T1000 (cell line): ENCODE measurements around the gene CFAP221.

Experiments
- DNase-seq: peaks from one replicate; lab custom pipeline; 2025; ENCODE audit warnings: mixed read lengths; lab: John Stamatoyannopoulos, UW

CFAP221 gene

DNA sequence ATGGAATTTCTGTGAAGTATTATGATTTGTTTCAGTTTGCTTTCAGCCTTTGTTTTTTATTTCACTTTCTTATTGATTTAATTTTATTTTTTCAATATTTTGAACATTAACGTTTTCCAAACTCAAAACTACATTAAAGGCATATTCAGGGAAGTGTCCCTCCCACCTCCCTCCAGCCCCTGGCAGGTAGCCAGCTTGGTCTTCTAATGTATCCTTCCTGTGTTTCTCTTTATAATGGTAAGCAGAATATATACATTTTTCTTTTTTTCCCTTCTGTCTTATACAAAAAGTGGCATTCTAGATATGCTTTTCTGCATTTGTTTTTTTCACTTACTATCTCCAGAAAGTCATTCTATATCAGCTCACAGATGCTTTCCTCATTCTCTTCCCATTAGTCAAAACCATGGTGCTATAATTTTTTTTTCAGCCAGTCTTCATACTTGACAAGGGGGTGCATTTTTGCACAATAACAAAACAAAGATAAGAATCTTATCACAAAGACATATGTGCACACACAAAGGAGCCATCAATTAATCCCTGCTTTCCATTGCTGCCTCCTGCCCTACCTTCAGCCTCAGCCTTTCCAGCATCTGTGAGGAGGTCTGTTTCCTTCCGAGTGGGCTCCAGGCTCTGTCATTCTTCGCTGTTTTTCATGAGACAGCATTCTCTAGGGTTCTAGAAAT, 101.1 kb downstream of the CFAP221 start:
- no peak for DNase-seq

- DNase-seq, result no peak
Measured at GRCh38 chr2:119646149-119646548, 101.9 kb downstream of the CFAP221 start.

DNA sequence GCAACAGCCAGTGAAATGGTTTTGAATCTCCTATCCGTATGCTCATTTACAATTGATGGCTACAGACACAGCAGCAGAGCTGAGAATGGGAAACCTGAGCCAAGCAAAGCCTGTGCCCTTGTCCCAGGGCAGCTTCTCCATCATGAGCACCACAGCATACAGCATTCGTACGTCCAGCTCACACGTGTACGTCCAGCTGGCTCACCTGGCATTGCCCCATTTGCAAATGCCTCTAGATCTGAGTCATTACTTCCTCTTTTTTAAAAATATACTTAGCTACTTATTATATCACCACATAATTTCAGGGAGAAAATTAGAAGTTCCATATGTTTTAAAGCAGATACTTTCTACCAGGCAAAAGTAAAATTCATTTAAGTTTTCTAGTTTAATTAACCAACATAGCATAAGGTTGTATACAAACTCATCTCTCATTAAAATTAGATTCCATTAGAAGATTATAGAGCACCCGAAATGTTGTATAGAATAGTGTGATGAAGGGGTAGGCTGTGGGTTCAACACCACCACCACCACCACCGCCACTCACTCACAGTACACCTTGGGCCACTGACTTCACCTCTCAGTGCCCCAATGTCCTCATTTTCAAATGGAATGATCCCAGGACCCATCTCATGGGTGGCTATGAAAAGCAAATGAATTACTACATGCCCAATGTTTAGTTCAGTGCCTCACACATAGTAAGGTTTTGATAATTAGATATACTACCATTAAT, 103.4 kb downstream of the CFAP221 start:
- no peak for DNase-seq

DNA sequence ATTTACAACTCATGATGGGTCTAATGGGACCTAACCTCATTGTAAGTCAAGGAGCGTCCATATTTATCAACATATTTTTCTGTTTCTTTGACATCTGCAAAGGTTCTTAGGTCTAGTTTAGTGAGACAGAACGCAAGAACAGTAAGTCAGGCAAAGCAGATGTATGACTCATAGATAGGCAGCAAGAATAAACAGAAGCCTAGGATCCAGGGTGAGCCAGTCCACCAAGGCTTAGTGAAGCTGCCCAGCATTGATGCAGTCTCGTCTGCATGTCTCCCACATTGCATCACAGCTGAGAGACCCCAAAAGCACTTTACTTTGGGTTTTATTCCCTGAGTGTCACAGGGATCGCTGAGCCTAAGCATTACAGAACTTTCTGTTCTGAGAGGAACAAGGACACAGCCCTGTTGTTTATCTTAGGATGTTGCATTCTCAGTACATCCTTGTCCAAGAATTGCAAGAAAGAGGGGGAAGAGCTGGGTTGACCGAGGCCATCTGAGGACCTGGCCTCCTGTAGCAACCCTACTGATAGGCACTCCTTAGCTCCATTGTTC, 105.2 kb downstream of the CFAP221 start:
- no peak for DNase-seq

GRCh38 chr2:119650206-119650605, 106.0 kb downstream of the CFAP221 start:
- DNase-seq, result no peak

DNA sequence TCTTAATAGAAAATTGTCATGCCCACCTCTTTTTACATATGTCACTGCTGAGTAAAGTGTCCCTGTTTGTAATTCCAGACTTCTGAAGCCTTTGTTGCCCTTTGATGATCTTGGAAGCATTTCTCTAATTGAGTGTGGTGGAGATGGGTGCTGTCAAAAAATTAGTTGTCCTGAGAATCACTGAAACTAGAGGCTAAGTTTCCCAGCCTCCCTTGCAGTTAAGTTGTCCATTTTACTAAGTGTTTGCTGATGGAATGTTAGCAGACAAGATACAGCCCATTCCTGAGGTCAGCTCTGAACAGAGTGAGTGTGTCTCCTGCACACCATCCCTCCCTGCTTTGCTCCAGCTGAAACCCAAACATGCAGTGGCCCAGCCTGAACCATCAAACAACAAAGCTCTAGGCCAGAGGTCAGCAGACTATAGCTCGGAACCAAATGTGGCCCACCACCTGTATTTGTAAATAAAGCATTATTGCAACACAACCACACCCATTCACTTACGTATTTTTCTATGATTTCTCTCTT, 106.7 kb downstream of the CFAP221 start:
- DNase-seq, result no peak

DNA sequence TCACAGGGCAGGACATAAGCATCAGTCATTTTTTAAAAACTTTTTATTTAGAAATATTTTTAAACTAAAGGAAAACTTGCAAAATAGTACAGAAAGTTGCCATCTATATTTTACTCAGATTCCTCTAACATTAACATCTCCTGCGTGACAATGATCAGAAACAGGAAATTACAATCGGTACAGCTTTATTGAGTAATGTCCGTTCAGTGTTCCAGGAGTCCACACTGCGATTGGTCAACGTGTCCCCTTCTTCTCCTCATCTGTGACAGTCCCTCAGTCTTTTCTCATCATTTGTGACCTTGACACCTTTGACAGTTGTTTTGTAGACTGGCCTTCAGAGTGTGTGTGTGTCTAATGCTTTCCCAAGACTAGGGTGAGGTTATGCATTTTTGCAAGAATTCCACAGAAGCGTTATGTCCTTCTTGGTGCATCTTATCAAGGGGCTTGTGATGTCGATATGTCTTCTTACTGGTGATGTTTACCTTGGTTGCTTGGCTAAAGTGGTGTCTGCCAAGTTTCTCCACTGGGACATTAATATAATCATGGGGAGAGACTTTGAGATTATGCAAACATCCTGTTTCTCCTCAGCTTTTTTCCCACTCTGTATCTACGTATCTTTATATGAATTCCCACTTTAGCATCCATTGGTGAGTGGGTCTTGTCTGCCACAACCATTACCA, 113.4 kb downstream of the CFAP221 start:
- DNase-seq, result no peak

- DNase-seq, result no peak
Measured at GRCh38 chr2:119659601-119660342, 115.5 kb downstream of the CFAP221 start.

- DNase-seq, result no peak
Measured at GRCh38 chr2:119660343-119660658, 116.1 kb downstream of the CFAP221 start.

DNA sequence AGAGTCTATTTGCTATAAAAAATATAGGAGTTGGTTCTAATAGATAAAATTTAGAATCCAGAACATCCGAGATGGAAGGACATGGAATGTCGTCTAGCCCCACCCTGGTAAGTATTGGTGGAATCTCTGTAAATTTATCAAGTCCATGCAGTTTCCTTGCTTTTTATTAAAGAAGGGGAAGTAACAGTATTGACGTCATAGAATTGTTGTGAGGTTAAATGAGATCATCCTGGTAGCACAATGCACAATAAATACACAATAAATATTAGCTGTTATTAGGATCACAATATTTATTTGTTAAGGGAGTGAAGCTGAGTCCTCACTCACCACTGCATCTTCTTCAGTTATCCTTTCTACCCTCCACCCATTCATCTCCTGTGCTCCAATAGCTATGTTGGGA, 118.0 kb downstream of the CFAP221 start:
- no peak for DNase-seq

DNA sequence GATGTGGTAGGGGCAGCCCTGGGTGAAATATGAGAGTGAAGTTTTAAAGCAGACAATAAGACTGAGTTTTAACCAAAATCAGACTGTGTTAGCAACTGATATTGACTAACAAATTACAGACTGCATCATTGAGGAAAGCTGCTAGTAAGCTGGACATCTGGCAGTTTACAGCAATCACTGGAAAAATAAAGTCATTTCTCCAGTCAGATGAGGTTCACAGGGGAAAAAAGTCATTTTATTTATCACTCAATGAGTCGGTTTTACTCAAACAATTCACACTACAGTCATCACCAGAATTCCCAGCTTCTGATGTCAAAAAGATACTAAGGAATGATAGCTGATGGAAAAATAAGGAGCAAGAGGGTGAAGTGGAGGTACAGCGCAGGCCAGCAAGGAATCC, 124.3 kb downstream of the CFAP221 start:
- DNase-seq, result no peak

- DNase-seq, result no peak
Measured at GRCh38 chr2:119671016-119671415, 126.8 kb downstream of the CFAP221 start.

GRCh38 chr2:119671752-119672151, 127.5 kb downstream of the CFAP221 start:
- no peak for DNase-seq

GRCh38 chr2:119672161-119672862, 128.1 kb downstream of the CFAP221 start:
- DNase-seq, result no peak

GRCh38 chr2:119673796-119674195, 129.5 kb downstream of the CFAP221 start:
- no peak for DNase-seq

DNA sequence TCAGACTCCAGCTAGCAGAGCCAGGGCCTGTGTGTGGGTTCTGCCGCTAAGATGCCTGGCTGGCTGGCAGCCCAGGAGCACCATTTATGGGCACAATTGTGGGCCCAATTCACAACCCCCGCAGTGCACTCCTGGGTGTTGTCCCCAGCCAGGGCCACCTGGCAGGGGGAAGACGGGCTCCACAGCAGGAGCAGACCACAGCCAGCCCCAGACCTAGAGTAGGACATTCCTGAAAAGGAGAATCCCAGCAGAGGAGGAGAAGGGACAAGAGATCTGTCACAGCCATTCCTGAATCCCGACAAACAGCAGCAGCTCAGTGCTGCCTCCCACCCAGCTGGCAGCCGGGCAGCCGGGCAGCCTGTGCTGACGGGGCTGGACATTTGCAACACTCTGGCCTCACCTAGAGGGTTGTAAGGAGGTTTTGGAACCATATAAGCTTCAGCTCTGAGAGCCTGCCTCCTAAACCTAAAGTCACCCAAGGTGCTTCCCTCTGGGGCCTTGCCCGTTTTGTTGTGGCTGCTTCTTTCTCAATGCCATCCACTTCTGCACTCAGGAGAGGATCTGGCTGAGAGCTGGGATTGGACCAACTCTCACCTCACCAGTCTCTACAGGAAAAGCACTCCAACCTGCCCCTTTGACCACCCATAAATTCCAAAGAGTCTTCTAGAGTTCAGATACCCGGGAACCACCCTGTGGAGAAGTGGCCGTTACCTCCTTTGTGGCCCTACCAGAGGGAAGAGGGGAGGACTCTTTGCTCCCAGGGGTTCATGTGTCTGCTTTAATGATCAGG, 130.7 kb downstream of the CFAP221 start:
- DNase-seq, result no peak

- DNase-seq, result no peak
Measured at GRCh38 chr2:119678021-119678656, 133.9 kb downstream of the CFAP221 start.

GRCh38 chr2:119679526-119679837, 135.2 kb downstream of the CFAP221 start:
- no peak for DNase-seq

DNA sequence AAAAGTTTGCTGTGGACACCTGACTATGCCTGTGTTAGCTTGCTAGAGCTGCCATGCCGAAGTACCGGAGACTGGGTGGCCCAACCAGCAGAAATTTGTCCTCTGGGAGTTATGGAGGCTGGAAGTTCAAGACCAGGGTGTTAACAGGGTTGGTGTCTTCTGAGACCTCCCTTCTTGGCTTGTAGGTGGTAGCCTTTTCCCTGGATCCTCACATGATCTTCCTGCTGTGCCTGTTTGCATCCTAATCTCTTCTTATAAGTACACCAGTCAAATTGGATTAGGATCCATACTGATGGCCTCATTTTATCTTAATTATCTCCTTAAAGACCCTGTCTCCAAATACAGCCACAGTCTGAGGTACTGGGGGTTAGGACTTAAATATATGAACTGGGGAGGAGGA, 135.6 kb downstream of the CFAP221 start:
- DNase-seq, result no peak
